Osteocyte (in vitro differentiated cells): ENCODE results near the gene ARID2. TPM values are rescaled to one million over a fixed set of nuclear protein-coding genes. Genes with fewer than 3 reads are reported as not detected.
A peak's percentile ranks its signal among the peaks of the same experiment; 100 is the strongest.

Source experiments
- DNase-seq: peaks from one replicate; pipeline ENCODE4 v3.0.0; 2021; ENCODE audit warnings: mixed read lengths; ENCODE audit not compliant: unreplicated experiment; ENCODE audit errors: extremely low spot score
- H3K27ac Mint-ChIP-seq: one replicate; pipeline ENCODE4 v1.8.0; 2021; ENCODE audit warnings: mild to moderate bottlenecking, mixed read lengths; ENCODE audit not compliant: unreplicated experiment
- H3K27me3 Mint-ChIP-seq: one replicate; pipeline ENCODE4 v1.8.0; 2021; ENCODE audit warnings: mixed read lengths; ENCODE audit not compliant: unreplicated experiment
- H3K36me3 Mint-ChIP-seq: one replicate; pipeline ENCODE4 v1.8.0; 2021; ENCODE audit warnings: mixed read lengths; ENCODE audit not compliant: unreplicated experiment
- H3K4me1 Mint-ChIP-seq: one replicate; pipeline ENCODE4 v1.8.0; 2021; ENCODE audit warnings: mixed read lengths; ENCODE audit not compliant: unreplicated experiment
- H3K4me3 Mint-ChIP-seq: one replicate; pipeline ENCODE4 v1.8.0; 2021; ENCODE audit warnings: mild to moderate bottlenecking, moderate library complexity, mixed read lengths; ENCODE audit not compliant: unreplicated experiment
- H3K9me3 Mint-ChIP-seq: one replicate; pipeline ENCODE4 v1.8.0; 2021; ENCODE audit warnings: mixed read lengths; ENCODE audit not compliant: unreplicated experiment
- total RNA-seq: library from RNA; stranded (reverse); gene quantifications from 2 replicates; pipeline ENCODE4 v1.2.1, GENCODE V29; 2021
- TF ChIP-seq, protein P1 (sequence below): fragments of 200-600 bp; sonication (generic); IDR thresholded peaks from 2 replicates; pipeline ENCODE4 v1.5.0; 2021; ENCODE audit warnings: antibody characterized with exemption, mild to moderate bottlenecking, moderate library complexity

The ARID2 gene
- total RNA-seq, 1 donor from 2014 or later, result 38.1 TPM

GRCh38 chr12:45737638-45738037 lies 8.1 kb downstream of the ARID2 start:
- Mint-ChIP-seq H3K4me1 (peaks cover 25% of the 10 kb centered on the region), H3K9me3 (peaks cover 5% of the 10 kb centered on the region)

GRCh38 chr12:45742590-45742989 lies 13.1 kb downstream of the ARID2 start:
- H3K9me3 Mint-ChIP-seq, result peaks cover 5% of the 10 kb centered on the region
- no peaks in the 10 kb centered on the region for H3K27me3 Mint-ChIP-seq
- peaks cover 2% of the 10 kb centered on the region for H3K4me1 Mint-ChIP-seq
- H3K36me3 Mint-ChIP-seq, result peaks cover 32% of the 10 kb centered on the region
- DNase-seq, result no peak
- TF ChIP-seq, protein P1, sequence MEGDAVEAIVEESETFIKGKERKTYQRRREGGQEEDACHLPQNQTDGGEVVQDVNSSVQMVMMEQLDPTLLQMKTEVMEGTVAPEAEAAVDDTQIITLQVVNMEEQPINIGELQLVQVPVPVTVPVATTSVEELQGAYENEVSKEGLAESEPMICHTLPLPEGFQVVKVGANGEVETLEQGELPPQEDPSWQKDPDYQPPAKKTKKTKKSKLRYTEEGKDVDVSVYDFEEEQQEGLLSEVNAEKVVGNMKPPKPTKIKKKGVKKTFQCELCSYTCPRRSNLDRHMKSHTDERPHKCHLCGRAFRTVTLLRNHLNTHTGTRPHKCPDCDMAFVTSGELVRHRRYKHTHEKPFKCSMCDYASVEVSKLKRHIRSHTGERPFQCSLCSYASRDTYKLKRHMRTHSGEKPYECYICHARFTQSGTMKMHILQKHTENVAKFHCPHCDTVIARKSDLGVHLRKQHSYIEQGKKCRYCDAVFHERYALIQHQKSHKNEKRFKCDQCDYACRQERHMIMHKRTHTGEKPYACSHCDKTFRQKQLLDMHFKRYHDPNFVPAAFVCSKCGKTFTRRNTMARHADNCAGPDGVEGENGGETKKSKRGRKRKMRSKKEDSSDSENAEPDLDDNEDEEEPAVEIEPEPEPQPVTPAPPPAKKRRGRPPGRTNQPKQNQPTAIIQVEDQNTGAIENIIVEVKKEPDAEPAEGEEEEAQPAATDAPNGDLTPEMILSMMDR, result no peak
- H3K27ac Mint-ChIP-seq, result no peak overlapping the region
- H3K4me3 Mint-ChIP-seq, result no peak overlapping the region

More at GRCh38 chr12:45737638-45738037, 8.1 kb downstream of the ARID2 start:
- H3K4me3 Mint-ChIP-seq, result no peak overlapping the region
- DNase-seq, result no peak
- TF ChIP-seq, protein P1, result no peak
- H3K36me3 Mint-ChIP-seq, result peaks cover 46% of the 10 kb centered on the region
- H3K27ac Mint-ChIP-seq, result no peak overlapping the region
- H3K27me3 Mint-ChIP-seq, result no peaks in the 10 kb centered on the region

DNA sequence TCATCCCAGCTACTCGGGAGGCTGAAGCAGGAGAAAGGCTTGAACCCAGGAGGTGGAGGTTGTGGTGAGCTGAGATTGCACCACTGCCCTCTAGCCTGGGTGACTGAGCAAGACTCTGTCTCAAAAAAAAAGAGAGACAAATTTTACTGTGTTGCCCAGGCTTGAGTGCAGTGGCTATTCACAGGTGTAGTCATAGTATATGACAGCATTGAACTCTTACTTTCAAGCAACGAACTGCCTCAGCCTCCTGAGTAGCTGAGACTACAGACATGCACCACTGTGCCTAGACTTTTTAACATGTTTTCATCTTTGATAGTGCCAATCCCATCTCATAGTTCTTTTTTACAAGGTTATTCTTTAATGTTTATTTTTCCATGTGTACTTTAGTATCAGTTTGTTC lies 13.7 kb downstream of the ARID2 start:
- no peak for DNase-seq
- Mint-ChIP-seq H3K27ac (no peak overlapping the region), H3K9me3 (peaks cover 5% of the 10 kb centered on the region), H3K27me3 (no peaks in the 10 kb centered on the region), H3K4me1 (peaks cover 2% of the 10 kb centered on the region), H3K4me3 (no peak overlapping the region), H3K36me3 (peaks cover 29% of the 10 kb centered on the region)
- TF ChIP-seq, protein P1, result no peak

- Mint-ChIP-seq H3K9me3 (peaks cover 5% of the 10 kb centered on the region), H3K4me1 (peaks cover 2% of the 10 kb centered on the region), H3K27ac (no peak overlapping the region), H3K27me3 (no peaks in the 10 kb centered on the region), H3K36me3 (peaks cover 37% of the 10 kb centered on the region), H3K4me3 (no peak overlapping the region)
- DNase-seq, result no peak
- TF ChIP-seq, protein P1, result peak; percentile 49
Measured at GRCh38 chr12:45745861-45746277, 16.4 kb downstream of the ARID2 start.

DNA sequence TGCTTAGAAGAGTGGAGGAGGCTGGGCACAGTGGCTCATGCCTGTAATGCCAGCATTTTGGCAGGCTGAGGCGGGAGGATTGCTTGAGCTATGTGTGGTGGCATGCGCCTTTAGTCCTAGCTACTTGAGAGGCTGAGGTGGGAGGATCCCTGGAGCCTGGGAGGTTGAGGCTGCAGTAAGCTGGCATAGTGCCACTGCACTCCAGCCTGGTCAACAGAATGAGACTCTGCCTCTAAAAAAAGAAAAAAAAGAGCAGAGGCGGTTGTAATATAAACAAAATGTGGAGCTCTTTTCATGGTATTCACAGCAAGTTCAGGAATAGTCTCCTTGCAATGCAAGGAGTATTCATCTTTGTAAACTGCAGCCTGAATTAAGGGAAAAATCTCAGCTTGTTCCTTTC lies 27.2 kb downstream of the ARID2 start:
- Mint-ChIP-seq H3K27me3 (no peaks in the 10 kb centered on the region), H3K4me3 (no peak overlapping the region), H3K27ac (no peak overlapping the region), H3K9me3 (no peaks in the 10 kb centered on the region), H3K4me1 (peaks cover 8% of the 10 kb centered on the region), H3K36me3 (peaks cover 28% of the 10 kb centered on the region)
- DNase-seq, result no peak
- TF ChIP-seq, protein P1, result no peak
